PC-9 (cell line): Measurements from ENCODE around the gene FMNL1.

ENCODE experiments used
- EZH2 ChIP-seq: fragments of 200-600 bp; sonication (generic); IDR thresholded peaks from 2 replicates; pipeline ENCODE4 v1.8.0; 2017; ENCODE audit warnings: antibody characterized with exemption, low read depth
- TF ChIP-seq, protein P1 (sequence below): fragments of 200-600 bp; sonication (generic); conservative IDR thresholded peaks from 2 replicates; pipeline ENCODE4 v1.6.1; 2017; ENCODE audit warnings: mixed run types, antibody characterized with exemption, mild to moderate bottlenecking, moderate library complexity

- TF ChIP-seq, protein P1, sequence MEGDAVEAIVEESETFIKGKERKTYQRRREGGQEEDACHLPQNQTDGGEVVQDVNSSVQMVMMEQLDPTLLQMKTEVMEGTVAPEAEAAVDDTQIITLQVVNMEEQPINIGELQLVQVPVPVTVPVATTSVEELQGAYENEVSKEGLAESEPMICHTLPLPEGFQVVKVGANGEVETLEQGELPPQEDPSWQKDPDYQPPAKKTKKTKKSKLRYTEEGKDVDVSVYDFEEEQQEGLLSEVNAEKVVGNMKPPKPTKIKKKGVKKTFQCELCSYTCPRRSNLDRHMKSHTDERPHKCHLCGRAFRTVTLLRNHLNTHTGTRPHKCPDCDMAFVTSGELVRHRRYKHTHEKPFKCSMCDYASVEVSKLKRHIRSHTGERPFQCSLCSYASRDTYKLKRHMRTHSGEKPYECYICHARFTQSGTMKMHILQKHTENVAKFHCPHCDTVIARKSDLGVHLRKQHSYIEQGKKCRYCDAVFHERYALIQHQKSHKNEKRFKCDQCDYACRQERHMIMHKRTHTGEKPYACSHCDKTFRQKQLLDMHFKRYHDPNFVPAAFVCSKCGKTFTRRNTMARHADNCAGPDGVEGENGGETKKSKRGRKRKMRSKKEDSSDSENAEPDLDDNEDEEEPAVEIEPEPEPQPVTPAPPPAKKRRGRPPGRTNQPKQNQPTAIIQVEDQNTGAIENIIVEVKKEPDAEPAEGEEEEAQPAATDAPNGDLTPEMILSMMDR: no peak
- TF ChIP-seq EZH2: no peak
Measured at GRCh38 chr17:45223539-45224528, 2.1 kb downstream of the FMNL1 start.
